GM12875 (cell line): Measurements from ENCODE around the gene TAL1.

Experiments
- H3K4me3 ChIP-seq: one replicate; pipeline ENCODE4 v1.5.1; 2011; ENCODE audit warnings: low read depth, low read length, control low read depth
- CTCF ChIP-seq: IDR thresholded peaks from 2 replicates; pipeline ENCODE4 v1.5.1; 2011; ENCODE audit warnings: low read depth, mild to moderate bottlenecking, control low read depth, inconsistent platforms, low read length, moderate library complexity, borderline replicate concordance; ENCODE audit not compliant: insufficient read depth

The TAL1 gene

GRCh38 chr1:47229031-47229885 is 2.8 kb downstream of the TAL1 start:
- H3K4me3 ChIP-seq = no peak overlapping the region
- TF ChIP-seq CTCF = no peak

GRCh38 chr1:47228644-47229030 is 3.4 kb downstream of the TAL1 start:
- TF ChIP-seq CTCF = no peak

GRCh38 chr1:47227341-47228232 is 4.4 kb downstream of the TAL1 start:
- no peak for TF ChIP-seq CTCF
- no peak overlapping the region for H3K4me3 ChIP-seq

More at GRCh38 chr1:47228644-47229030, 3.4 kb downstream of the TAL1 start:
- H3K4me3 ChIP-seq = no peak overlapping the region

- TF ChIP-seq CTCF = no peak
- no peak overlapping the region for H3K4me3 ChIP-seq
Observed at GRCh38 chr1:47226839-47227215, 5.2 kb downstream of the TAL1 start.

- no peak for TF ChIP-seq CTCF
- H3K4me3 ChIP-seq = no peak overlapping the region
Observed at GRCh38 chr1:47226121-47226838, 5.7 kb downstream of the TAL1 start.

- H3K4me3 ChIP-seq = no peak overlapping the region
- TF ChIP-seq CTCF = no peak
Observed at GRCh38 chr1:47225430-47226100, 6.5 kb downstream of the TAL1 start.
